PC-3 (cell line): ENCODE measurements around the gene IMPA2. TPM values are rescaled to one million over a fixed set of nuclear protein-coding genes. Genes with fewer than 3 reads are reported as not detected.

Source experiments
- ATAC-seq: fragments of 200-7000 bp; cut with Tn5 transposase; 2 replicates; pipeline ENCODE4 v1.9.1; 2020; ENCODE audit warnings: mild to moderate bottlenecking, moderate library complexity
- BruUV-seq: library from RNA; stranded (reverse); fragments of 400-500 nt; replicated peaks from 2 replicates; lab custom pipeline; 2021; lab: Mats Ljungman, UMichigan
- CTCF ChIA-PET: fragments of 300-600 bp; sonication (Branson Sonifier 250); formaldehyde crosslinking; loops from one replicate; lab custom pipeline; 2022; ENCODE audit warnings: antibody characterized with exemption; lab: Charles Lee
- POLR2A ChIA-PET: fragments of 300-600 bp; sonication (Branson Sonifier 250); formaldehyde crosslinking; loops from one replicate; lab custom pipeline; 2022; ENCODE audit warnings: antibody characterized with exemption; ENCODE audit not compliant: unreplicated experiment; lab: Charles Lee
- DNase-seq: peaks from one replicate; pipeline ENCODE4 v3.0.0-alpha.2; 2015
- H2AFZ ChIP-seq: fragments of 300-600 bp; sonication (generic); 2 replicates; pipeline ENCODE4 v1.6.0; 2016; ENCODE audit warnings: antibody characterized with exemption, low read length
- H3F3A ChIP-seq: fragments of 300-600 bp; sonication (generic); one replicate; pipeline ENCODE4 v1.6.0; 2017; ENCODE audit warnings: antibody characterized with exemption, low read length, control low read depth, mild to moderate bottlenecking; ENCODE audit not compliant: unreplicated experiment
- H3K27ac ChIP-seq: fragments of 300-600 bp; sonication (generic); 2 replicates; pipeline ENCODE4 v1.5.1; 2016; ENCODE audit warnings: mild to moderate bottlenecking, low read length
- H3K27me3 ChIP-seq: fragments of 300-600 bp; sonication (generic); 2 replicates; pipeline ENCODE4 v1.6.1; 2016; ENCODE audit warnings: low read length, mixed read lengths
- H3K36me3 ChIP-seq: fragments of 300-600 bp; sonication (generic); 2 replicates; pipeline ENCODE4 v1.6.1; 2016; ENCODE audit warnings: low read depth, mixed run types, low read length, mixed read lengths
- H3K4me1 ChIP-seq: fragments of 300-600 bp; sonication (generic); 2 replicates; pipeline ENCODE4 v1.5.1; 2016; ENCODE audit warnings: low read length; ENCODE audit not compliant: insufficient read depth
- H3K4me2 ChIP-seq: fragments of 300-600 bp; sonication (generic); 2 replicates; pipeline ENCODE4 v1.6.0; 2016; ENCODE audit warnings: low read length
- H3K4me3 ChIP-seq: fragments of 300-600 bp; sonication (generic); 2 replicates; pipeline ENCODE4 v1.5.1; 2016; ENCODE audit warnings: mild to moderate bottlenecking, low read length, mixed read lengths
- H3K79me2 ChIP-seq: fragments of 300-600 bp; sonication (generic); 2 replicates; pipeline ENCODE4 v1.6.1; 2017; ENCODE audit warnings: low read length, mixed read lengths
- H3K9ac ChIP-seq: fragments of 300-600 bp; sonication (generic); 2 replicates; pipeline ENCODE4 v1.6.0; 2016; ENCODE audit warnings: mild to moderate bottlenecking, low read length
- H3K9me2 ChIP-seq: fragments of 300-600 bp; sonication (generic); replicated peaks from 2 replicates; pipeline ENCODE4 v1.6.1; 2016; ENCODE audit warnings: mixed run types, low read length, mixed read lengths
- H3K9me3 ChIP-seq: fragments of 300-600 bp; sonication (generic); 2 replicates; pipeline ENCODE4 v1.6.1; 2016; ENCODE audit warnings: low read length, mixed read lengths
- H4K20me1 ChIP-seq: fragments of 300-600 bp; sonication (generic); 2 replicates; pipeline ENCODE4 v1.6.1; 2016; ENCODE audit warnings: low read length, mixed read lengths
- CTCF ChIP-seq: fragments of 300-600 bp; sonication (generic); conservative IDR thresholded peaks from 2 replicates; pipeline ENCODE4 v1.5.1; 2017; ENCODE audit warnings: antibody characterized with exemption, low read depth, mild to moderate bottlenecking, low read length
- EZH2 ChIP-seq: fragments of 300-600 bp; sonication (generic); IDR thresholded peaks from one replicate; pipeline ENCODE4 v1.6.1; 2017; ENCODE audit warnings: antibody characterized with exemption, mild to moderate bottlenecking, low read length; ENCODE audit not compliant: unreplicated experiment
- EZH2phosphoT487 ChIP-seq: fragments of 300-600 bp; sonication (generic); IDR thresholded peaks from 2 replicates; pipeline ENCODE4 v1.6.1; 2018; ENCODE audit warnings: mild to moderate bottlenecking, antibody characterized with exemption, low read length, borderline replicate concordance
- intact Hi-C: fragments of 100-400 bp; cut with micrococcal nuclease; formaldehyde crosslinking; loops from 2 replicates; pipeline ENCODE4 v1.9.0; 2023
- total RNA-seq: library from RNA; depleted of rRNA; stranded (reverse); fragments of >200 nt; gene quantifications from 2 replicates; pipeline ENCODE4 v1.2.3, GENCODE V29; 2014

IMPA2 gene
- total RNA-seq, 1 experiment from 2014 or later: 38.2 TPM

- BruUV-seq: no TSS peak
Measured at GRCh38 chr18:12003894-12004293, 22.6 kb downstream of the IMPA2 start.

DNA sequence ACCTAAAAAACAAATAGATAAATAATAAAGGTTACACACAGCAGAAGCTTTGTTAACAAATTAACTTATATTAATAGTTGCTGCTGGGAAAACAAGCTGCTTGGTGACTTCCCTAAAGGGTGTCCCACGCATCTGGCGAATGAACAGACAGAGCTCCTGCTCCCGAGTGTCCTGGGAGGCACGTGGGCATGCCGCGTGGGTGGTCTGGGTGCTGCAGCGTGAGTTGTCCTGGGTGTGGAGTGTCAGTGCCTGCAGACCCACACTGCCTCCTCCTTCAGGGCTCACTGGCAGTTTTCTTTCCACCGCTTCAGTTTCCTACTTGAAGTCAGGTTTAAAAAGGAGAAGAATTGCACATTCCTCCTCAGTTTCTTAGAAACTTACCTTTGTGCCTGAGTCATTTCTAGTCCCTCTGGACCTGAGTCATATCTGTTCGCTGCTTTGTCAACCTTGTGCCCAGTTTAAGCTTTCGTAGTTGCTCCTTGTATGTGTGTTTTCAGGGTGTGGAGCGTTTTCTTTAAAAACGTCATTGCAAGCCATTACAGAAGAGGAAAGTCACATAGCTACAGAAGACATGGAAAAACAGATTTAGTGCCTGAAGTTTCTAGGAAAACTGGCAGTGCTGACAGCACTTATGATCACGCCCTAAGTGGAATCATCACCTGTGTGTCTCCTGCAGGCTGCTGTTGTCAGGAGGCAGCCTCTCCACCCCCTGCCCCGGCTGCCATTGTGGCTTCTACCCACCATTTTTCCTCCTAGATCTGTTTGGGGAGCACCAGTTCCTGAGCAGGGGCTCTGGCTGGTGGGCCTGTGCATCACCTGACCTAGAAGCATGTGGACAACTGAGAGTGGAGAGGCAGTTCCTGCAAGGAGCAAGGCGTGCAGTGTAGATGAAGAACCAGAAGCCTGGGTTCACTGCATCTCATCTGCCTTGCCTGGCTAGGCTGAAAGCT is 24.5 kb downstream of the IMPA2 start:
- TSS peak; percentile 94 for BruUV-seq
- Histone ChIP-seq H2AFZ (peak overlapping the region; percentile 56), H3K9ac (peak overlapping the region; percentile 96), H3K4me1 (peaks cover 34% of the 10 kb centered on the region), H3K9me3 (no peaks in the 10 kb centered on the region), H3K27me3 (no peaks in the 10 kb centered on the region), H3F3A (no peaks in the 10 kb centered on the region), H4K20me1 (no peaks in the 10 kb centered on the region), H3K79me2 (no peaks in the 10 kb centered on the region), H3K9me2 (no peaks in the 10 kb centered on the region), H3K27ac (peak overlapping the region; percentile 99), H3K4me3 (peak overlapping the region; percentile 54), H3K36me3 (no peaks in the 10 kb centered on the region; the same call in 1 of the 2 replicates), H3K4me2 (peak overlapping the region; percentile 84)
- intact Hi-C loops: loop anchor here (1.0 kb wide), 3 partner anchors 11 to 27 kb away; no protein-coding TSS in a partner anchor
- ATAC-seq: peak; percentile 84
- CTCF ChIA-PET: interaction anchor here (0.9 to 2.2 kb wide), 5 partner anchors 10 to 91 kb away, joined by 3 to 25 read pairs (median 13); partner anchors contain the start of gene IMPA2
- peak; percentile 94 for DNase-seq
- TF ChIP-seq EZH2phosphoT487 (no peak), CTCF (no peak), EZH2 (no peak)
- POLR2A ChIA-PET: interaction anchor here (0.5 to 2.0 kb wide), 5 partner anchors 11 to 806 kb away, joined by 3 to 20 read pairs (median 3); partner anchors contain the start of gene IMPA2

More at GRCh38 chr18:12003894-12004293, 22.6 kb downstream of the IMPA2 start:
- Histone ChIP-seq H3K9me2 (no peaks in the 10 kb centered on the region), H3K4me1 (peaks cover 34% of the 10 kb centered on the region), H3F3A (no peaks in the 10 kb centered on the region), H3K9ac (no peak overlapping the region), H3K27me3 (no peaks in the 10 kb centered on the region), H2AFZ (no peak overlapping the region), H3K4me3 (no peak overlapping the region), H3K79me2 (no peaks in the 10 kb centered on the region), H3K36me3 (peaks cover 4% of the 10 kb centered on the region; the same call in 1 of the 2 replicates), H3K9me3 (no peaks in the 10 kb centered on the region), H3K27ac (peak overlapping the region; percentile 99), H3K4me2 (no peak overlapping the region), H4K20me1 (no peaks in the 10 kb centered on the region)
- DNase-seq (no peak), ATAC-seq (no peak)
- ChIA-PET POLR2A (no interaction called here), CTCF (no interaction called here)
- intact Hi-C loops: no loop called here
- no peak for TF ChIP-seq EZH2phosphoT487
- TF ChIP-seq CTCF: no peak
- no peak for TF ChIP-seq EZH2
